NCI-H510A treated with DMSO at 0.1 percent for 48 hours (cell line): ENCODE results near the gene GSAP.
A peak's percentile ranks its signal among the peaks of the same experiment; 100 is the strongest.

Source experiments
- DNase-seq: peaks from one replicate; lab custom pipeline; 2025; lab: John Stamatoyannopoulos, UW

Gene GSAP

DNA sequence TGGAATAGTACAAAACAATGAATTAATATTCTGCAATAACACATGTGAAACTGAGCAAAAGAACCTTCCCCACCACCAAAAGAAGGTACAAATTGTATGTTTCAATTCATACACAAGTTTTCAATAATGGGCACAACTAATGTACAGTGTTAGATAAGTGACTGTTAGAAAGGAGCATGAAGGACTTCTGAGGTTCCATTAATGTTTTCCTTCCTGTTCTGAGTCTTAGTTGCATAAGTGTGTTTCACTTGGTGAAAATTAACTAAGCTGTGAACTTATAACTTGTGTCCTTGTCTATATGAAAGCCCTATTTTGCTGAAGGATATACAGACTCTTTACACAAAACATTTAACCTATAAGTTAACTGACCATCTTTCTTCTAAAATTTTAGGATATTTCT, 8.2 kb downstream of the GSAP start:
- no peak for DNase-seq

DNA sequence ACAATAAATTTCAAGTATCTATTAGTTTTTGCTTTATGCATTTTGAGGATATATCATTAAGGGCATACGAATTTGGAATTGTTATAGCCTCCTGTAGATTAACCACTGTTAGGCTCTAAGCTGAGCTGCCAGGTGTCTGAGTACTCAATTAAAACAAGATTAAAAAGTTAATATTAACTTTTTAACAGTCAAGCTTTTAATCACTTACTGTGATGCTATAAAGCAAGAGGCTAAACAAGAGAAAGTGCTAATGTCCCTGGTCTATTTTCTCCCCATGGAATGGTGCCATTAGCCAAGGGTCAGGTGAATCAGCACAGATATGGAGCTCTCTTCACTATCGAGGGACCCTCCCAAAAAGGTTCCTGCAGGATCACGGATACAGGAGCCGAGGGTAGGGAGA, 9.7 kb downstream of the GSAP start:
- no peak for DNase-seq

DNA sequence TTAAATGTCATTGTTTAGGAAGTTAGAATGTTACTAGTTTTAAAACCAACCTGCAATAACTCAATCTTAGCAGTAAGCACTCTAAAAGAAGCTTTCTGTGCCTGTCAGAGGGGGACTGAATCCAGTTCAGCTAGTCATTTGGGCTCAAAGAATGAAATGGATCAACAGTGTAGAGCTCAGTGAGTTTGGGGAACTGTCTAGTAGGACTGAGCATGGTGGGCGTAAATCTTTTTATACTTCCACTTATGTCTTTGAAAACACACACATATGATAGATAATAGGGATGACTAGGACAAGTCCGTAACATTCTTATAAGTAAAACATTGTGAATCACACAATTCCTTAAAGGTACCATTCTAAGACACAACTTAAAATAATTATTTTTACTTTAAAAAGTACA, 11.5 kb downstream of the GSAP start:
- DNase-seq, result no peak

DNA sequence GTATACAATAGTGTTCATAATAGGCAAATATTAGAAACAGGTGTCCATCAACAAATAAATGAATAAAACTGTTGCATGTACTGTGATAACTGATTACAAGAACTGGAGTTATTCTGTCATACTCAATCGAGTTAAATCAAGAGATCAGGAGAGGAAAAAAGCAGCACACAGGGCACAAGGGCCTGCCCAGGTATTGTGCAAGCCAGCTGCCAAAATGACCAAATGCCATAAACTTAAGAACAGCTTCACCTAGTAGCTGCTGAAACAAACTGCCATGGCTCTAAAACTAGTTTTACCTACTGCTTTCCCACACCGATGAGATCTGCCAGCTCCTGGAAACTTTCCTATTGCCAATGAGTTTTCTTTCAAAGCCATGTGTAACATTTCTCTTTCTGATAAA, 12.2 kb downstream of the GSAP start:
- DNase-seq, result no peak

DNA sequence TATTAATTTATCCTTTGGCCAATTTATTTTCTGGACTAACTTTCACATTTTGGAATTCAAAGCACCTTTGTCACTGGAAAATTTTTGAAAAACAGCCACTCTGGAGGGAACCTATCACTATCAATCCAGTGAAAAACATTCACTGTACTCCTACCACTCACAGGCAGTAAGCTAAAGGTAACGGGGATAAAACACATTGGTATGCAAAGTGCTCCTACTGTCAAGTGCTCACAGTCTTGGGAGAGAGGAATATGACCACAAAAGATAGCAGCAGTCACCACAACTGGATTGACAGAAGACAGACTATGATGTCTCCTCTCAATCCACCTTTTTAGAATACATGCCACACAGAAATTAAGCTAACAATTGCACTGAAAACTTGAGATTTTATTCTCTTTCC, 13.3 kb downstream of the GSAP start:
- no peak for DNase-seq

DNA sequence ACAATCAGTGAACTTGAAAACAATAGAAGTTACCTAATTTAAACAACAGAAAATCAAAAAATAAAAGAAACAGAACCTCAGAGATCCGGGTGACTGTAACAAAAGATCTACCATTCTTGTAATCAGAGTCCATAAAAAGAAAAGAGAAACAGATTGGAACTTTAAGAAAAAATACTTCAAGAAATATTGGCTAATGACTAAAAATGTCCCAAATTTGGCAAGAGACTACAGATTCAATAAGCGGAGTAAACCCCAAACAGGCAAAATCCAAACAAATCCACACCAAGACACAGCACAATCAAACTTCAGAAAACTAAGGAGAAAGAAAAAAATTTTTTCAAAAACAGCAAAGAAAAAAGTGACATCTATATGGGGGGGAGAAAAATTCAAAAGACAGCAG, 15.1 kb downstream of the GSAP start:
- no peak for DNase-seq

DNA sequence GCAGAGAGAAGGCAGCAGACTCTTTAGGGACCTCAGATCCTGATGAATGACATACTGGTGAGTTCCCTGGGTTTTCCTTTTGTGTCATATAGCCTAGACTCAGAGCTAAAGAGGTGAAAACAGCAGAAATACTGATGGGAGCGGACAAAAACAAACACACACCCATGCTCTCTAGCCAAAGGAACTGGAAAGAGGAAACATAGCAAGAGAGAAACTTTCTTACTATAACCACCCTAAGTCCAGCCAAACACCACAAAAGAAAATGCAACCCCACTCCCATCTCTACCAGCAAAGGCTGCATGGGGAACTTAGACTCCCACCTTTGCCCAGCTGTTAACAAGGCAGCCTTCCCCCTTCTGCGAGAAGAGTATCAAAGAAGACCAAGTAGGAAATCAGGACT, 16.3 kb downstream of the GSAP start:
- DNase-seq, result no peak

DNA sequence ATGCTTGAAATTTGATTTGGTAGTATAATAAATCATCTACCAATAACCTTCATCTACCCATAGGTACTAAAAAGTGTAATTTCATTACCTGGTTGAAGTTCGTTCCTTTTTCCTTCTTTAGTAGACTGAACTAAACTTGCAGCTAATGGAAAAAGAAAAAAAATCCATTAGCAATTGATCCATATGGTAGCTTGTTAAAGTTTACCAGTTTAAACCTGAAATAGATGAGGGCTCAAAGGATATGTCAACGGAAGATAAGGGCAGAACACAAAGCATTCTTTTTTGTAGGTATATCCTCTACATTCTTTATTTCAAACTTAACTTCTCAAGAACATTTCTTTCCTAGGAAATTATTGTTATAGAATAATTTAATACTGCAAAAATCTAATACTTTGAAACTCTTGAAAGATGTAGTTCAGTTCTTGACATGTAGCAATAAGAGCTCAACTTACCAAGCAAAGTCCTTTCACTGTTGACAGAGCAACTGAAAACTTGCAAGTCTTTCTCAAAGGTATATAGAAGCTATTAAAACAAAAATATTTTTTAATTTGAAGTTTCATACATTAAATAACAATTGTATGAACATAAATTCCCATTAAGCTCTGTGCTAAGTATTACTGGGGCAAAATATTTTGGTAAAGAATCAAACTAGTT, 19.1 kb downstream of the GSAP start:
- no peak for DNase-seq

DNA sequence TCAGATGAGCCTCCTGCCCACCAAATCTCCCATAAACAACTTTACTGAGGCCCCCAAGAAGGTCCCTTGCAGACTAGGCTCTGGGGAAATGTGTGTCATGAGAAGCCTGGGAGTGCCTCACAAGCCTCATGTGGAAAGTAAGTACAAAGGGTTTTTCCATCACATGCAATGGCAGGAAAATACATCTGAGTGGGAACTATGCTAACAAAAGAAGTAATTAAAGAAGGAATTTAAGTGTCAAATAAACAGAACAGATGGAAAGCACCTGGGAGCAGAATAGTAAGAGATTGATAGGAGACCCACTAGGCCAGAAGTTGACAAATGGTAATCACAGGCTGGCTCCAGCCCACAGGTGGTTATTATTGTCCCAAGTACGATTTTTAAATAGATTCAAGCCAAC, 20.5 kb downstream of the GSAP start:
- DNase-seq, result peak; percentile 39

DNA sequence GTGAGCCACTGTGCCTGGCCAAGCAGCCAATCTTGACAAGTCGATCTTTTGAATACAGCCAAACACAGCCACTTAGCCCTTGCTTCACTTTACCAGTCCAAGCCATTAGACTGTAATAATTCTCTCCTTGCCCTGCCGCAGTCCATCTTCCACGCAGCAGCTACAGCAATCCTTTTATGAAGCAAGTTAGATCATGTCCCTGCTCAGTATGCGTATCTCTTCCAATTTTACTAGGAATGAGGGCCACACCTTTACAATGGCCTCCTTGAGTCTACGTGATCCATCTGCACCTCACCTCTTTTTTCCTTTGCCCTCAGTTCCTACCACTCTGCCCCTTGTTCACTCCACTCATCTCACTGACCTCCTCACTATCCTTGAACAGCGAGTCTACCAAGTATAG, 22.2 kb downstream of the GSAP start:
- DNase-seq, result no peak

DNA sequence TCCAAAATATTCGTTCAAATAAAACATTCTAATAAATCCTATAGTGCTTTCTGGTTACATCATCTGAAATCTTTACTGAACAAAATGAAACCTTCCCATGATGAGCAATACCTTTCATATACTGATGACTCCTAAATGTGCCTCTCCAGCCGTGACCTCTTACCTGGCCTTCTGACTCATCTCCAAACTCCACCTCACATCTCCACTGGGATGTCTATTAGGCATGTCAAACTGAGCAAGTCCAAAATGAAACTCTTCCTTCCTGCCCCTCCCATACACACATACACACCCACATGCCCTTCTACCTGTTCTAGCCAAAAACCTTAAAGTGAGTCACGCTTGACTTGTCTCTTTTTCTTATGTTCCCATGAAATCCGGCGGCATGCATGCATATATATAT, 22.9 kb downstream of the GSAP start:
- no peak for DNase-seq

DNA sequence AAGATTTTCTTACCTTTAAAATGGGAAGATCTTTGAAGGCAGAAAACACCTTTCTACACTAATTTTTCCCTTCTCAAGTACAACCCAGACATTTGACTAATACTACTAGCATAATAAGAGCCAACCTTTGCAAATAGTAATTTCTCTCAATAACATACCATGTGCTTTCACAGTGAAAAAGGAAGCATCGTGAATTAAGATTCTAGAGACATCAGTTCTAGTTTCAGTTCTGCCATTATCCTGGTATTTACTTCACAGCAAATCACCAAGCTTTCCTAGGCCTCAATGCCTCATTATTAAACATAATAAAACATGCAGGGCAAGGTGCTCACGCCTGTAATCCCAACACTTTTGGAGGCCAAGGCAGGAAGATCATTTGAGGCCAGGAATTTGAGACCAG, 24.9 kb downstream of the GSAP start:
- no peak for DNase-seq

DNA sequence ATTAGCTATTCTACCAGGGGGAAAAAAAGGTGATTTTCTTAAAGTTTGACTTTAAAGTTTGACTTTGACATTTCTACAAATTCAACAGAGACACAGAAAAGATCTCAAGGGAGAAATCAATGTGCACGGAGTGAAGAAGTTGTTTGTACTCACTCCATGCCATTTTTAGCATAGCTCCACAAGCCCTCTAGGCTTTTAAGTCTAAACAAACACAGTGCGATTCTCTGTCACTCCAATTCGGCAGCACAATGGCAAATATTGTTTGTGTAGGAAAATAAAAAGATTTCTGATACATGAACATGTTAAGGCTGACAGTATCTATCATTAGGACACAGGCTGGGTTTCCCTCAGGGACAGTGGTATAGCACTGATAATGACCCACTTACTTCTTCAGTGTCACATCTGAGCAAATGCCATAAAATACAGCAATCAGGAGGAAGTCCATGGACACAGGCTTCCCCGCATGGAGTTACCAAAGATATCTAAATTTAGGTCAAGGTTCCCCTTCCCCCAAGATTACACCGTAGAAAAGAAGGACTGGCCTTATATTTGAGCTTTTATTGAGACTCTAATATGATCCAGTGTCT, 28.0 kb downstream of the GSAP start:
- no peak for DNase-seq

DNA sequence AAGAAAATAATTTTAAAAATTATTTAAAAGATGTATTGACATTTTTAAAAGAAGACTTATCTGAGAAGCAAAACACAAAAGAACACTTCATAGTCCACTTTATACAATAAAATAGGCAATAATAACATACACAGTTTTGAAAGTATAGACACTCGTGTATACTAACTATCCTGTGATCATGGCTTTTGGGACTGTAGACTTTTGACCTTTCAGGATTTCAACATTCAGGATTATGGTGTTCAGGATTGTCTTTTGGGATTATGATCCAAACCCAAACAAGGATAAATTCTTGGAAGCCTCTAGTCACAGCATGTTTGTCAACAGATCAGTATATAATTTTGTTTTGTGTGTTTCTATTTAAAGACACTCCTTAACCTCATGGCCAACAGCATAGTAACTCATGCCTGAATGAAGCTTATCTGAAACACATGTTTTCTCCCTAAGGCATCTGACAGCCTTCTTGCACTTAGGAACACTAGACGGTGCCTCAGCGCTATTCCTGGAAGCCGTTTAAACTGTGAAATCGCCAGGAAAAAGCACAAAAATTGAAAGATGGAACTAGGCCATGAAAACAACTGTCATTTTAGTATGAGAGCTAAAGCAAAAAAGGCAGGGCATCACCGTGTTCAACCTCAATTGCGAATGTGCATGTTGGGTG, 29.9 kb downstream of the GSAP start:
- no peak for DNase-seq

DNA sequence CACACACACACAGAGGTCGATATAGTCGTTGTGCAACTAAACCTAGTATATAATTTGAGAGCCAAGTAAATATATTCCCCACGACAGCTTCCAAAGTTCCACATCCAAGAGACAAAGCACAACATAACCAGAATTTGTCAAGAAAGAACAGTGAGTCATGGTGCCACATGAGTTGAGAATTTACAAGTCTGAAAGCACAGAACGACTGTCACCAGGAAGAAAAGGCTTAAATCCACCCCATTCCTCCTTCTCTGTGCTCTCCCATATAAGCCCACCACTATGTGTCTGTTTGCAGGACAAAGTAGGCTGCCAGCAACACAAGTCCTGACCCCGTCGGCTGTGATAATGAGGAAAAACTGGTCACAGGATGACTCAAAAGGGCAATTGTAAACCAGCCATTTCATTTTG, 32.8 kb downstream of the GSAP start:
- DNase-seq, result no peak

DNA sequence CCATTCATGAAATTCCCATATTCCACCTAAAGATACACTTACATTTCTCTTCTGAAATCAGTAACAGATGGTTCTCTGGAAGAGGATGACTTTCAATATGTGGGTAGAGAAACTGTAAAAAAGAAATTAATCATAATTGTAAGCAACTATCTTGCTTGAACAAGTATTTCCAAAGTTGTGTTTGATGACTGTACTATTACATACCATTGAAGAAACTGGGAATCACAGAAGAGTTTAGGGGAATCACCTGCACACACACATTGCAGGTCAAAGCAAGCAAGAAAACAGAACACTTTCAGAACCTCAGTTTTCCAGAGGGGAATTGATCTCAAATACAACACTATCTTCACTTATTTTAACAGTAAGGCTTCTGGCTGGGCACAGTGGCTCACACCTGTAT, 33.6 kb downstream of the GSAP start:
- no peak for DNase-seq

DNA sequence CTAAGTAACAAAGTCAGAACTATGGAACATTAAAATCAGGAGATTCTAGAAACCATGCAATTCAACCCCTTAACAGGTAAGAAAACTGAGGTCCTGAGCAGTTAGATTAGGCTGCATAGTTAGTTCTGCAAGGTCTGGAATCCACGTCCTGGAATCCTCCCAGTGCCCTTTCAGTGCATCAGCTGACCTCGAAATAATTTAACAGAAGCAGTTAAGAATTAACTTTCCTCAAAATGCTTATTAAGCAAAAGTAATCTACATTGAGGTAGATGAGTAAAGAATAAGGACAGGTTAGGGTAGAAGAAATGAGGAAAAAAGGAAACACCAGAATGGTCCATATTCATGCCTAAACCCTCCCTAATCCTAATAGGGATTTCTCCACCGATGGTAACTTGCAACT, 37.6 kb downstream of the GSAP start:
- no peak for DNase-seq

DNA sequence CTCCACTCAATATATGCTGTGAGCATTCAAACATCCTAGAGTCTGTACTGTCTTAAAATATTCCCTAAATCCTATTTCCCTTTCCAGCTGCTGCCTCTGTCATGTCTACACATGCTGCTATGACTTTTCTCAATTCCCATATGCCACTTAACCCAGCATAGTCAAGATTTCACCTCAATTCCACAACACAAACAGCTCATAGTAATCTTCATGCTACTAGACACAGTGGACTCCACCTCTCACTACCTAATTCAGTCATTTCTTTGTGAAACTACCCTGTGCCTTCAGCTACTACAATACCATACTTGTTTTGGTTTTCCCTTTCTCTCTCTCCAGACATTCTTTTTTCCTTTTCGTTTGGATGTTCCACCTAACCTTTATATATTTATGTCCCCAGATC, 45.5 kb downstream of the GSAP start:
- no peak for DNase-seq

DNA sequence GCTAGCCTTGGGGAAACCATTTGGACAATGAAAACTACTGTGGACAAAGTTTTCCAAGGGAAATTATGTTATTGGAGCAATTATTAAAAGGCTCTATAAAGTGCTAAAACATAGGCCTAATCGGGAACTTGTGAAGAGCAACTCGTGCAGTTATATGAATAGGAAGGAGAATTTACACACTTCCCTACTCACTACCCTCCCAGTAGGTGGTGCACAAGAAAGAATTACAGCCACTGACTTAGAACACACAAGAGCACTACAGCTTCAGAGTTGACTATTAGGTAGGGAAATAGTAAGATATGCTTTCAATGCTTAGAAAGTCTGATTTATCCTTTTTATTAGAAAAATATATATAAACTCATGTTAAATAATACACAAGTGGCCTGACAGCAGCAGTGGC, 47.2 kb downstream of the GSAP start:
- no peak for DNase-seq

DNA sequence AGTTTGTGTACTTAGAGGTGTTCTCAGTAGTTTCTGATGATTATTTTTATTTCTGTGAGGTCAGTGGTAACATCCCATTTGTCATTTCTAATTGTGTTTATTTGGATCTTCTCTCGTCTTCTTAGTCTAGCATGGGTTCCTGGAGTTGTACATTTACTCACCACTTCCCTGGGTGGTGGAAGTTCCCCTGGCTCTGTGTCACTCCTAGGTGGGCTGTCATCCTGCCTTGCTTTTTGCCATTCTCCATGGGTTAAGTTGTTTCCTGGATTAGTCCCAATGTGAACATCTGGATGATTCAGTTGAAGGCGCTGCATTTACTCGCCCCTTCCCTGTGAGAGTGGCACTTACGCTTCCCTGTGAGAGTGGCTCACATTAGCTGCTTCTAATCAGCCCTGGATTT, 48.2 kb downstream of the GSAP start:
- no peak for DNase-seq

DNA sequence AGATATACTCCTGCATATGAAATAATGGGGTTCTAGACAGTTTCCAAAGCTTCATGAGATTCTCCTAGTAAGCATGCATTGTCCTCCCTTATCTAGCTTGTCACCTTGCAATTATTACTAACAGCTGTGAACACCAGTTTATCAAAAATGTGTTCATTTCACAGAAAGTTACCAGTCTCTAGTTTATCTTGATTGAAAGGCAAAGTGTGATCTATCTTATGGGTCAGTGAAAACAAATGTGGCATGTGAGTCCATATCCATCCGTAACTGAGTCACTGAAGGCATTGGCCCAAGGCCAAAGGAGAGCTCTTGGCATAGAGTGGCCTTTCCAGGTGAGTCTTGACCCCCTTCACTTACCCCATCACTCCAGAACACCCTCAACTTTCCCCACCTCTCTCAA, 53.2 kb downstream of the GSAP start:
- no peak for DNase-seq

DNA sequence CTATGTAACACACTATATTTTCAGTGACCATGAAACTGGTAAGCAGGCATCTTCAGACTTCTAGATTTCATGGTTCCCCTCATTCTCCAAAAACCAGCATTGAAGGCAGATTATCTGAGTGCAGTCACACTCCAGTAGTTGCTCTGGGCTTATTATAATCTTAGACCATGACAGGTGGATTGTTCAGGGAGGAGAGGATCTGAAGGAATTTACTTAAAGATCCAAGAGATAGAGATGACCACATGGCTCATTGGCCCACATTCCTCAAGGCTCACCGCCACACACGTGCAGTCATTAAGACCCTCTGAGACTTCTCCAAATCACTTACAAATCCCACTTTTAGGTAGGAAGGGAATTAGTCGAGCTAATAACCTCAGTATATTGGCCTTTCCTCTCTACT, 55.2 kb downstream of the GSAP start:
- no peak for DNase-seq

DNA sequence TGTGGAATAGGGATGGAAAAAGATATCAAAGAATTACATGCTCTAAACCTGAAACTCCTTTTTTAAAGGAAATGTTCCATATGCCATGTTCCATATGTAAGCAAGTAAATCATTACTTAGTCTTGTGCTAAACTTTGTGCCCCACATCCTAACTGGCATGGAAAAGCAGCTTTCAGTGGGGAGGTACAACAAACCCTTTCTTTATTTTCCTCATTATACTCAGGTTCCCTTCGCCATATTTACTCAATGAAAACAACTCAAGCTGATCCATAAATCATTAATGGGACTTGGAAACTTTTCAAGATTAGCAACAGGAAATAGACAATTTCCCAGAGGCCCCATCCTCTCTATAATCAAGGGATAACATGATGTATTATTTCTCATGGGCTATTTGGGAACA, 56.0 kb downstream of the GSAP start:
- DNase-seq, result no peak

DNA sequence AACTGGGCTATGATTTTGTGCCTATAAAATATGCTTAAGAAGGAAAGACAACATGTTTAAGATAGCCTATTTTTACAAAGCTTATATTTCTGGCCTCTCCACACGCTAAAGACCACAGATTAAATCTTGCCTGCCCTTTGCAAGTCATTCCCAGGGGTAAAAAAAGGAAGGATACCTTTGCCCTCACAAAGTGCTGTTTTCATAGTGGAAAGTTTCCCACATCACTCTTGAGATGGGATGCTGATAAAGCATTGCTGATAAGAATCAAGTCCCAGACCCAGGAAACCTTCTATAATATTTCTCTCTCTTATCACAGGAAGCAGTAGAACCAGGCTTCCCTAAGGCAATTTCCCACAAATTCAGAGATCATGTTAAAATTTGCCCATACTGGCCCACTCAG, 56.5 kb downstream of the GSAP start:
- DNase-seq, result no peak
